Measurements from ENCODE around the gene TBCK.

DNA sequence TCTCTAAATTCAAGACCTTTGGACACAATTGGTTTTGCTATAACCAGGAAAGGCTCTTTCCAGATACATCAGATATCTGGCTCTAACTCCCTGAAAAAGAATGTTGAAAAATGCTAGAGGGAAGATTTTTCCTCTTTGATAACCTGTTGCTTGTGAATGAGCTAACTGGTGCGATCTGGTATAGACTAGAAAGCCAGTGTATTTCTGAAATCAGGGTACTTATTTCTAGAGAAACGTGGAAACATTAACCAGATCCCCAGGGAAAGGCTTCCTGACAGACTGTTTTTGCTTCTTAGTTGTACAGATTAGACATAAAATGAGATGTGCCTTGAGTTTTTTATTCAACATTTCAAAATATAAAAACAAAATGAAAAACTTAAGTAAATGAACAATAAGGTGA lies 313.0 kb downstream of the TBCK start:
- no peak for TF ChIP-seq YY1 (IDR thresholded peaks at IDR 0.05; ENCODE audit: low read depth)
- TF ChIP-seq, protein P1, sequence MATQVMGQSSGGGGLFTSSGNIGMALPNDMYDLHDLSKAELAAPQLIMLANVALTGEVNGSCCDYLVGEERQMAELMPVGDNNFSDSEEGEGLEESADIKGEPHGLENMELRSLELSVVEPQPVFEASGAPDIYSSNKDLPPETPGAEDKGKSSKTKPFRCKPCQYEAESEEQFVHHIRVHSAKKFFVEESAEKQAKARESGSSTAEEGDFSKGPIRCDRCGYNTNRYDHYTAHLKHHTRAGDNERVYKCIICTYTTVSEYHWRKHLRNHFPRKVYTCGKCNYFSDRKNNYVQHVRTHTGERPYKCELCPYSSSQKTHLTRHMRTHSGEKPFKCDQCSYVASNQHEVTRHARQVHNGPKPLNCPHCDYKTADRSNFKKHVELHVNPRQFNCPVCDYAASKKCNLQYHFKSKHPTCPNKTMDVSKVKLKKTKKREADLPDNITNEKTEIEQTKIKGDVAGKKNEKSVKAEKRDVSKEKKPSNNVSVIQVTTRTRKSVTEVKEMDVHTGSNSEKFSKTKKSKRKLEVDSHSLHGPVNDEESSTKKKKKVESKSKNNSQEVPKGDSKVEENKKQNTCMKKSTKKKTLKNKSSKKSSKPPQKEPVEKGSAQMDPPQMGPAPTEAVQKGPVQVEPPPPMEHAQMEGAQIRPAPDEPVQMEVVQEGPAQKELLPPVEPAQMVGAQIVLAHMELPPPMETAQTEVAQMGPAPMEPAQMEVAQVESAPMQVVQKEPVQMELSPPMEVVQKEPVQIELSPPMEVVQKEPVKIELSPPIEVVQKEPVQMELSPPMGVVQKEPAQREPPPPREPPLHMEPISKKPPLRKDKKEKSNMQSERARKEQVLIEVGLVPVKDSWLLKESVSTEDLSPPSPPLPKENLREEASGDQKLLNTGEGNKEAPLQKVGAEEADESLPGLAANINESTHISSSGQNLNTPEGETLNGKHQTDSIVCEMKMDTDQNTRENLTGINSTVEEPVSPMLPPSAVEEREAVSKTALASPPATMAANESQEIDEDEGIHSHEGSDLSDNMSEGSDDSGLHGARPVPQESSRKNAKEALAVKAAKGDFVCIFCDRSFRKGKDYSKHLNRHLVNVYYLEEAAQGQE (IDR thresholded peaks at IDR 0.05; ENCODE audit: low read depth): no peak
- no peak for TF ChIP-seq RAD21 (IDR thresholded peaks at IDR 0.05; ENCODE audit: low read depth)
- TF ChIP-seq FOXM1 (IDR thresholded peaks at IDR 0.05; ENCODE audit: borderline replicate concordance, low read depth): no peak
- no peak for TF ChIP-seq CEBPB (IDR thresholded peaks at IDR 0.05)
- TF ChIP-seq EP300 (IDR thresholded peaks at IDR 0.05; ENCODE audit: borderline replicate concordance): no peak
- TF ChIP-seq, protein P2, sequence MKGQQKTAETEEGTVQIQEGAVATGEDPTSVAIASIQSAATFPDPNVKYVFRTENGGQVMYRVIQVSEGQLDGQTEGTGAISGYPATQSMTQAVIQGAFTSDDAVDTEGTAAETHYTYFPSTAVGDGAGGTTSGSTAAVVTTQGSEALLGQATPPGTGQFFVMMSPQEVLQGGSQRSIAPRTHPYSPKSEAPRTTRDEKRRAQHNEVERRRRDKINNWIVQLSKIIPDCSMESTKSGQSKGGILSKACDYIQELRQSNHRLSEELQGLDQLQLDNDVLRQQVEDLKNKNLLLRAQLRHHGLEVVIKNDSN (IDR thresholded peaks at IDR 0.05): no peak
- no peak for TF ChIP-seq TCF12 (IDR thresholded peaks at IDR 0.05; ENCODE audit: low read depth)
- no peak for TF ChIP-seq CREB1 (IDR thresholded peaks at IDR 0.05; ENCODE audit: low read depth)

Data from Ishikawa (cell line).